Glutamatergic neuron (in vitro differentiated cells): ENCODE measurements around the gene GM2A. TPM values are rescaled to one million over a fixed set of nuclear protein-coding genes. Genes with fewer than 3 reads are reported as not detected.

Experiments used
- DNase-seq: peaks from one replicate; pipeline ENCODE4 v3.0.0; 2022
- H3K27ac Mint-ChIP-seq: one replicate; pipeline ENCODE4 v1.8.0; 2020; ENCODE audit warnings: mild to moderate bottlenecking, mixed read lengths, inconsistent platforms; ENCODE audit not compliant: unreplicated experiment
- H3K27me3 Mint-ChIP-seq: one replicate; pipeline ENCODE4 v1.8.0; 2020; ENCODE audit warnings: mild to moderate bottlenecking, moderate library complexity, mixed read lengths, inconsistent platforms; ENCODE audit not compliant: unreplicated experiment
- H3K36me3 Mint-ChIP-seq: one replicate; pipeline ENCODE4 v1.8.0; 2020; ENCODE audit warnings: mild to moderate bottlenecking, mixed read lengths, inconsistent platforms; ENCODE audit not compliant: unreplicated experiment
- H3K4me1 Mint-ChIP-seq: one replicate; pipeline ENCODE4 v1.8.0; 2020; ENCODE audit warnings: mild to moderate bottlenecking, low read depth, mixed read lengths, inconsistent platforms; ENCODE audit not compliant: unreplicated experiment
- H3K4me3 Mint-ChIP-seq: one replicate; pipeline ENCODE4 v1.8.0; 2020; ENCODE audit warnings: mild to moderate bottlenecking, mixed read lengths, inconsistent platforms; ENCODE audit not compliant: unreplicated experiment
- H3K9me3 Mint-ChIP-seq: one replicate; pipeline ENCODE4 v1.8.0; 2020; ENCODE audit warnings: mild to moderate bottlenecking, moderate library complexity, mixed read lengths, inconsistent platforms; ENCODE audit not compliant: unreplicated experiment
- total RNA-seq: library from RNA; stranded (reverse); fragmentation: NEBNext Ultra II Directional; extraction: Animal tissue kit (Norgen Biotek cat#: 25700); gene quantifications from one replicate; pipeline ENCODE4 v1.2.1, GENCODE V29; 2021; ENCODE audit not compliant: unreplicated experiment
- TF ChIP-seq, protein P1 (sequence below): fragments of 200-600 bp; sonication (generic); IDR thresholded peaks from one replicate; pipeline ENCODE4 v1.5.0; 2021; ENCODE audit not compliant: partially characterized antibody, unreplicated experiment

The GM2A gene
- total RNA-seq, 1 donor from 2014 or later: 13.7 TPM

DNA sequence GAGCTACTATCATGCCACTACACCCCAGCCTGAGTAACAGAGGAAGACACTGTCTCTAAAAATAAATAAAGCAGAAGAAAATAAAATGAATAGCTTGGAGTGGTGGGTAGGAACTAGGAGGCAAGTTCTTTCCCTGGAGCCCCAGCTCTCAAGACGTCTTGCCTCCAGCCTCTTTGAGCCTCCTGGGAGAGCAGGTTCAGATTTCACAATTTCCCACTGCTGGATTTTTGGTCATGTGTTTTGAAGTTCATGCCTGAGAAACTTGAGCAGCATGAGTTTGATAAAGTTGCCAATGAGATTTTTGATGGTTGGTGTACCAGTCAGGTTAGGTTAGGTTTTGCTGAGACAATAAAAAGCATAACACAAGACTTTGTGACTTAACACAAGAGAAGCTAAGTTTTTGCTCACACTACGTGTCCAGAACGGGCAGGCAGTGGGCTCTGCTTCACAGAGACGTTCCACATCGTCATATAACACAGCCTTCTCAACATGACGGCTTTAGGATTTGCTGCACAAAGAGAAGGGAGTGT is 25.0 kb upstream of the GM2A start:
- TF ChIP-seq, protein P1, sequence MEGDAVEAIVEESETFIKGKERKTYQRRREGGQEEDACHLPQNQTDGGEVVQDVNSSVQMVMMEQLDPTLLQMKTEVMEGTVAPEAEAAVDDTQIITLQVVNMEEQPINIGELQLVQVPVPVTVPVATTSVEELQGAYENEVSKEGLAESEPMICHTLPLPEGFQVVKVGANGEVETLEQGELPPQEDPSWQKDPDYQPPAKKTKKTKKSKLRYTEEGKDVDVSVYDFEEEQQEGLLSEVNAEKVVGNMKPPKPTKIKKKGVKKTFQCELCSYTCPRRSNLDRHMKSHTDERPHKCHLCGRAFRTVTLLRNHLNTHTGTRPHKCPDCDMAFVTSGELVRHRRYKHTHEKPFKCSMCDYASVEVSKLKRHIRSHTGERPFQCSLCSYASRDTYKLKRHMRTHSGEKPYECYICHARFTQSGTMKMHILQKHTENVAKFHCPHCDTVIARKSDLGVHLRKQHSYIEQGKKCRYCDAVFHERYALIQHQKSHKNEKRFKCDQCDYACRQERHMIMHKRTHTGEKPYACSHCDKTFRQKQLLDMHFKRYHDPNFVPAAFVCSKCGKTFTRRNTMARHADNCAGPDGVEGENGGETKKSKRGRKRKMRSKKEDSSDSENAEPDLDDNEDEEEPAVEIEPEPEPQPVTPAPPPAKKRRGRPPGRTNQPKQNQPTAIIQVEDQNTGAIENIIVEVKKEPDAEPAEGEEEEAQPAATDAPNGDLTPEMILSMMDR: no peak
- no peaks in the 10 kb centered on the region for H3K4me1 Mint-ChIP-seq
- H3K36me3 Mint-ChIP-seq: no peaks in the 10 kb centered on the region
- no peak overlapping the region for H3K4me3 Mint-ChIP-seq
- no peak overlapping the region for H3K27ac Mint-ChIP-seq
- H3K27me3 Mint-ChIP-seq: no peaks in the 10 kb centered on the region
- no peak for DNase-seq
- no peaks in the 10 kb centered on the region for H3K9me3 Mint-ChIP-seq

DNA sequence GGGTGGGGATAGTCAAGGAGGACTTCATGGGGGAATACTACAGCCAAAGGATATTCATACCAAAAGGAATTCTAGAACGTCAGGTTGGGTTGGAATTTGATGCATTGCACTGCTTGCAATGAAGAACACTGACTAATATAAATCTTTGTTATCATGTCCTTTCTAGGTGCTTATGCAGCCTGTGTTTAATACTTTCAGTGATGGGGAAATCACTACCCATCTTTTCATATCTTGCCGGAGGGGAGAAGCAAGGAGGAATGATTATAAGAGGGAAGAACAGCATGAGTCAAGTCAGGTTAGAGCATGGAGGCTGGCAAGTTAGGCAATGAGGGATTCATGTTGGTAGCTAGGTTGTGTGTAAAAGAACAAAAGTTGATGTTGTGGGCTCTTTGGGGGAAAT is 24.0 kb upstream of the GM2A start:
- Mint-ChIP-seq H3K4me1 (no peaks in the 10 kb centered on the region), H3K27ac (no peak overlapping the region), H3K4me3 (no peak overlapping the region), H3K27me3 (no peaks in the 10 kb centered on the region), H3K9me3 (no peaks in the 10 kb centered on the region), H3K36me3 (no peaks in the 10 kb centered on the region)
- TF ChIP-seq, protein P1: no peak
- DNase-seq: no peak

DNA sequence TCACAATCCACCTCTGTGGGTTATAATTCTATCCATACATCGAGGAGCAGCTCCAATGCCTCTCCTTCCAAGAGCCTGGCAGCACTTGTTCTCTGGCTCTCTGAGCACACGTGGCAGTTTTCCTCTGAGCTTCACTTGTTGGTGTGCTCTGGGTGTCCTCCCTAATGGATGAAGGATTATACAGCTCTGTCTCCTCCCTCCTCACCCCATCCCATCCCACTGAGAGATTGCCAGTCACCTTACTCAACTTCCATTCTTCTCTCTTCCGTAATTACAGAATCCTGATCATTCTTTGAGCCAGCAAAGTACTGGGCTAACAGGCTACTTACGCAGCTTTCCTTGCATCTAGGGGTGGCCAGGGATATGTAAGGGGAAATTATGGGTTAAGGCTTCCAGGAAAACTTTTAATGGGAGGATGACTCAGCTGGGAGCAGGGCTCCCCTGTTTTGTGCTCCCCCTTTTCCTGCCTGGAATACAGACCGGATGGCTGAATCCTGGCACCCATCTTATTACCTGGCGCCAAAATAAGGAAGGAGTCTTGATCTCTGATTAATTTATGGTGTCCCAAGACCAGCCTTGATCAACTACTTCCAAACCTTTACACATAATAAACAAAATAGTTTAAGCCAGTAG is 22.8 kb upstream of the GM2A start:
- DNase-seq: no peak
- no peaks in the 10 kb centered on the region for H3K27me3 Mint-ChIP-seq
- peaks cover 4% of the 10 kb centered on the region for H3K36me3 Mint-ChIP-seq
- no peaks in the 10 kb centered on the region for H3K4me1 Mint-ChIP-seq
- TF ChIP-seq, protein P1: no peak
- H3K27ac Mint-ChIP-seq: no peak overlapping the region
- no peaks in the 10 kb centered on the region for H3K9me3 Mint-ChIP-seq
- H3K4me3 Mint-ChIP-seq: no peak overlapping the region

DNA sequence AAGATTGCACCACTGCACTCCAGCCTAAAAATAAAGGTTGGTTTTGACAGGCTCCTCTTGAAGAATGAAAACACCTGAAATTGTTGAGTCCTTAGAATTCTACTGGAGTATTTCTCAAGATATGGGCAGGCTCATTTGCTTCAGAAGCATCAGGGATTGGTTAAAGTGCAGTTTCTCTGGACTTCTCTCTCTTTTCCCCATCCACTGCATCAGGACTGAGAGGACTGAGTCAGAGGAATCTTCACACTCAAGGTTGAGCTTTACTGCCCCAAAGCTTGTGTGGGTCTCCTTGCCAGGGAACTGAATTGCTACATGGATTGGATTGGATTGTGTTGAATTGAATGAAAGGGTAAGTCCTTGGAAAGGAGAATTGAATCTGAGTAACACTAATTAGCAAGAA is 21.6 kb upstream of the GM2A start:
- Mint-ChIP-seq H3K27ac (no peak overlapping the region), H3K27me3 (no peaks in the 10 kb centered on the region), H3K4me1 (no peaks in the 10 kb centered on the region), H3K36me3 (peaks cover 4% of the 10 kb centered on the region), H3K9me3 (no peaks in the 10 kb centered on the region), H3K4me3 (no peak overlapping the region)
- TF ChIP-seq, protein P1: no peak
- DNase-seq: no peak

DNA sequence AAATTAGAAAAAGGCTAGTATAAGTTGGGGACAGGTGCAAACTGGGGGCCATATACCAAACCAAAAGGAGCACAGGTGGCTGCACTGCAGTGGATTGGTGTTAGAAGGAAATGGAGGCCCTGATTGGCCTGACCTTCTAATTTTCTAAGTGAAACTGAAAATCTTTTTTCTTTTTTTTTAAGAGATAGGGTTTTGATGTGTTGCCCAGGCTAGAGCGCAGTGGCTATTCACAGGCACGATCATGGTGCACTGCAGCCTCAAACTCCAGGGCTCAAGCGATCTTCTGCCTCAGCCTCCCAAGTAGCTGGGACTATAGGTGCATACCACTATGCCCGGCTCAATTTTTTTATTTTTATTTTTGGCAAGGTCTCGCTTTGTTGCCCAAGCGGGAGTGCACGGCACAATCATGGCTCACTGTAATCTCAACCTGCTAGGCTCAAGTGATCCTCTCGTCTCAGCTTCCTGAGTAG is 19.3 kb upstream of the GM2A start:
- no peak overlapping the region for H3K4me3 Mint-ChIP-seq
- H3K27ac Mint-ChIP-seq: no peak overlapping the region
- H3K9me3 Mint-ChIP-seq: no peaks in the 10 kb centered on the region
- DNase-seq: no peak
- H3K27me3 Mint-ChIP-seq: no peaks in the 10 kb centered on the region
- H3K4me1 Mint-ChIP-seq: peaks cover 4% of the 10 kb centered on the region
- TF ChIP-seq, protein P1: no peak
- peaks cover 4% of the 10 kb centered on the region for H3K36me3 Mint-ChIP-seq
